ENCODE results near the gene DDX39A.

DNA sequence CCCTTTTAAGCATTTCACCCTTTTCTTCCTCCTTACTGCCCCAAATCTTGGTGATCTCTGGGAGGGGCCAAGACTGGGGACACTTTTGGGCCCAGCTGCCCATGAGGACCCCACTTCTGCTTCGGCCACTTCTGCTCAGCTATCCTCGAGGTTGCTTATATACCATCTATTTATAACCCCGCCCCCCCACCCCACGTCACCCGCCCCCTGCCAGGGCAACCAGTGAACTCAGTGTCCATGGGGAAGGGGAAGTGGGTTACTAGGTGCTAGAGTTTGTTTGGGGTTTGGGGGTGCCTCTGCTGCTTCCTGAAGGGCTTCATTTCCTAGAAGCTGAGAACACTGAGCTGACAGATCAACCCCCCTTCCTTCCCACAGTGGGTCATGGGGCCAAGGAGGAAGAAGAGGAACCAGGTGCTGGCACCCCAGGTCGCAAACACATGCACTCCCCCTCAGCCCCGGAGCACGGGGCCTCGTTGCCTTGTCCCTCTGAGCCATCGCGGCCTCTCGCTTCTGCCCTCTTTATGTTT lies 44.0 kb downstream of the DDX39A start:
- TF ChIP-seq, protein P1, sequence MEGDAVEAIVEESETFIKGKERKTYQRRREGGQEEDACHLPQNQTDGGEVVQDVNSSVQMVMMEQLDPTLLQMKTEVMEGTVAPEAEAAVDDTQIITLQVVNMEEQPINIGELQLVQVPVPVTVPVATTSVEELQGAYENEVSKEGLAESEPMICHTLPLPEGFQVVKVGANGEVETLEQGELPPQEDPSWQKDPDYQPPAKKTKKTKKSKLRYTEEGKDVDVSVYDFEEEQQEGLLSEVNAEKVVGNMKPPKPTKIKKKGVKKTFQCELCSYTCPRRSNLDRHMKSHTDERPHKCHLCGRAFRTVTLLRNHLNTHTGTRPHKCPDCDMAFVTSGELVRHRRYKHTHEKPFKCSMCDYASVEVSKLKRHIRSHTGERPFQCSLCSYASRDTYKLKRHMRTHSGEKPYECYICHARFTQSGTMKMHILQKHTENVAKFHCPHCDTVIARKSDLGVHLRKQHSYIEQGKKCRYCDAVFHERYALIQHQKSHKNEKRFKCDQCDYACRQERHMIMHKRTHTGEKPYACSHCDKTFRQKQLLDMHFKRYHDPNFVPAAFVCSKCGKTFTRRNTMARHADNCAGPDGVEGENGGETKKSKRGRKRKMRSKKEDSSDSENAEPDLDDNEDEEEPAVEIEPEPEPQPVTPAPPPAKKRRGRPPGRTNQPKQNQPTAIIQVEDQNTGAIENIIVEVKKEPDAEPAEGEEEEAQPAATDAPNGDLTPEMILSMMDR (IDR thresholded peaks at IDR 0.05), result no peak
- TF ChIP-seq POLR2A (IDR thresholded peaks at IDR 0.05; ENCODE audit: low read length) (no peak), CHD4 (IDR thresholded peaks at IDR 0.05; ENCODE audit: borderline replicate concordance) (no peak), EP300 (IDR thresholded peaks at IDR 0.05) (no peak), HOXA7 (CRISPR knock-in tag; IDR thresholded peaks at IDR 0.05) (no peak), RARB (CRISPR knock-in tag; IDR thresholded peaks at IDR 0.05) (no peak), CEBPB (IDR thresholded peaks at IDR 0.05) (no peak), POLR2AphosphoS2 (conservative IDR thresholded peaks at IDR 0.05; ENCODE audit: low read length) (no peak), ESRRA (IDR thresholded peaks at IDR 0.05; ENCODE audit: borderline replicate concordance, low read length) (no peak), HDAC2 (IDR thresholded peaks at IDR 0.05) (no peak), MAZ (IDR thresholded peaks at IDR 0.05; ENCODE audit: borderline replicate concordance, low read depth, low read length) (no peak)
- TF ChIP-seq, protein P2, sequence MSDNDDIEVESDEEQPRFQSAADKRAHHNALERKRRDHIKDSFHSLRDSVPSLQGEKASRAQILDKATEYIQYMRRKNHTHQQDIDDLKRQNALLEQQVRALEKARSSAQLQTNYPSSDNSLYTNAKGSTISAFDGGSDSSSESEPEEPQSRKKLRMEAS (IDR thresholded peaks at IDR 0.05), result no peak
